Measurements from ENCODE around the gene SP3.

DNA sequence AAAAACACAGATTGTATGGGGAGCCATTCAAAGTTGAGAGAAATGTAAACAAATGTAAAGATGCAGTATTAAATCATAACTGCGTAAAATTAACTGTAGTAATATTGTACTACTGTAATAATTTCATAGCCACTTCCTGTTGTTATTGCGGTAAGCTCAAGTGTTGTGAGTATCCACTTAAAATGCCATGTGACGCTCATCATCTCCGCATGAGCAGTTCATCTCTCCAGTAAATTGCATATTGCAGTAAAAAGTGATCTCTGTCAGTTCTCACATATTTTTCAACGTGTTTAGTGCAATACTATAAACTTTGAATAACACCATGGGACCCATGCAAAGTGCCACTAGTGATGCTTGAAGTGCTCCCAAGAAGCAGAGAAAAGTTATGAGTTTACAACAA is 41.8 kb upstream of the SP3 start:
- TF ChIP-seq, protein P1, sequence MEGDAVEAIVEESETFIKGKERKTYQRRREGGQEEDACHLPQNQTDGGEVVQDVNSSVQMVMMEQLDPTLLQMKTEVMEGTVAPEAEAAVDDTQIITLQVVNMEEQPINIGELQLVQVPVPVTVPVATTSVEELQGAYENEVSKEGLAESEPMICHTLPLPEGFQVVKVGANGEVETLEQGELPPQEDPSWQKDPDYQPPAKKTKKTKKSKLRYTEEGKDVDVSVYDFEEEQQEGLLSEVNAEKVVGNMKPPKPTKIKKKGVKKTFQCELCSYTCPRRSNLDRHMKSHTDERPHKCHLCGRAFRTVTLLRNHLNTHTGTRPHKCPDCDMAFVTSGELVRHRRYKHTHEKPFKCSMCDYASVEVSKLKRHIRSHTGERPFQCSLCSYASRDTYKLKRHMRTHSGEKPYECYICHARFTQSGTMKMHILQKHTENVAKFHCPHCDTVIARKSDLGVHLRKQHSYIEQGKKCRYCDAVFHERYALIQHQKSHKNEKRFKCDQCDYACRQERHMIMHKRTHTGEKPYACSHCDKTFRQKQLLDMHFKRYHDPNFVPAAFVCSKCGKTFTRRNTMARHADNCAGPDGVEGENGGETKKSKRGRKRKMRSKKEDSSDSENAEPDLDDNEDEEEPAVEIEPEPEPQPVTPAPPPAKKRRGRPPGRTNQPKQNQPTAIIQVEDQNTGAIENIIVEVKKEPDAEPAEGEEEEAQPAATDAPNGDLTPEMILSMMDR (IDR thresholded peaks at IDR 0.05) = no peak
- TF ChIP-seq POLR2AphosphoS5 (IDR thresholded peaks at IDR 0.05) (no peak), POLR2A (IDR thresholded peaks at IDR 0.05) (no peak)
